Measurements from ENCODE around the gene LATS1.
A peak's percentile ranks its signal among the peaks of the same experiment; 100 is the strongest.
"Not testable (repeated sequence)": the region's sequence is repeated elsewhere in the genome, so short reads cannot be mapped to it uniquely, and the experiment has no call there.

LATS1 gene

GRCh38 chr6:149717588-149718458 lies at the start of gene LATS1:
LATS1 (minus strand) TSS chr6:149718101; CDS start chr6:149702126, 15,975 bp downstream.
- peak; percentile 75 to 78 for DNase-seq

- no peak for DNase-seq
Observed at GRCh38 chr6:149766156-149766769, 48.4 kb upstream of the LATS1 start.

DNA sequence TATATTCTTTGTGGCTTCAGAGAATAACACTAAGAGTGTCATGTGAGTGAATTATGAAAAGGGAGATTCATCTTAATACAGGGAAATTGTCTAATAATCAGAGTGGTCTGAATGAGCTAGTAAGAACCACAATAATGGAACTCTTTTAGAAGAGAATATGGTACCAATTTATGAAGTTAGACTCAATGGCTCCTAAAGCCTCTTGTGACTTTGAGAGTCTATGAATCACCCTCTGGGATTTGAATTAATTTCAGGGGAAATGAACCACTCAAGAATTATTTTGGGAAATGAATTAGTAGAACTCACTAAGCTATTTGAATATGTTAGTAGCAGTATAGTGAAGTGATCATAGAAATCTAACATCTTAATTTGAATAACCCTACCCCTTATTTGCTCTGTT lies 46.0 kb upstream of the LATS1 start:
- DNase-seq: no peak

DNA sequence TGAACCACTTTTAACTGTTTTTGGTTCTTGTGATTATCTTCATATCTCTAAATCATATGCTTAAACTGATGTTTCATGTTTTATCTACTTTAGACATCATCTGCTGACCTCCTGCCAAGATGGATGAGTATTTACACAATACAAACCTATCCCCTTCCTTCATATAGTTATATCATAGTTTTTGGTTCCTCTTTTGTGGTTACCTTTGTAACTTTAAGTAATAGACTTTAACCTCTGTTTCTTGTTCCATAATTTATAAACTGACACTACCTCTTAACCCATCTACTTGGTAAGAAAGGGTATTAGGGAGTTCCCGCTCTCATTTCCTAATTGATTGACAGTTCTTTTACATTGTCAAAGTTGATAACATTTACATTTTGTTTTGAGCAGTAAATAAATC lies 43.5 kb upstream of the LATS1 start:
- DNase-seq: no peak

DNA sequence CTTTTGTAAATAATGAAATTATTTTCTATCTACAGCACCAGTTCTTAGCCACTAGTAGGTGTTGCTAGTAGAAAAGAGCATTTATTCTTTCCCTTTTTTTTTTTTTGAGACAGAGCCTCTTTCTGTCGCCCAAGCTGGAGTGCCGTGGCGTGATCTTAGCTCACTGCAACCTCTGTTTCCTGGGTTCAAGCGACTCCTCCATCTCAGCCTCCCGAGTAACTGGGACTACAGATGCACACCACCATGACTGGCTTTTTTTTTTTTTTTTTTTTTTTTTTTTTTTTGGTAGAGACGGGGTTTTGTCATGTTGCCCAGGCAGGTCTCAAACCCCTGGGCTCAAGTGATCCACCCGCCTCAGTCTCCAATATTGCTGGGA lies 38.3 kb upstream of the LATS1 start:
- no peak for DNase-seq

- DNase-seq: no peak
Observed at GRCh38 chr6:149755300-149756260, 37.7 kb upstream of the LATS1 start.

DNA sequence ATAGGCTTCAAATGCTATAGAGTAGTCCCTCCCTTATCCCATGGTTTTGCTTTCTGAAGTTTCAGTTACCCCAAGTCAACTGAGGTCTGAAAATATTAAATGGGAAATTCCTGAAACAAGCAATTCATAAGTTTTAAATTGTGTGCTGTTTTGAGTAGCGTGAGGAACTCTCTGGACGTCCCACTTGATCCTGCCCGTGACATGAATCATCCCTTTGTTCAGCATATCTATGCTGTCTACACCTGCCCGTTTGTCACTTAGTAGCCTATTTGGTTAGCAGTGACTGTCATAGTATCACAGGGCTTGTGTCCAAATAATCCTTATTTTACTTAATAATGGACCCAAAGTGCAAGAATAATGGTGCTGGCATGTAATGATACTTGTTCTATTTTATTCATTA lies 36.6 kb upstream of the LATS1 start:
- no peak for DNase-seq

DNA sequence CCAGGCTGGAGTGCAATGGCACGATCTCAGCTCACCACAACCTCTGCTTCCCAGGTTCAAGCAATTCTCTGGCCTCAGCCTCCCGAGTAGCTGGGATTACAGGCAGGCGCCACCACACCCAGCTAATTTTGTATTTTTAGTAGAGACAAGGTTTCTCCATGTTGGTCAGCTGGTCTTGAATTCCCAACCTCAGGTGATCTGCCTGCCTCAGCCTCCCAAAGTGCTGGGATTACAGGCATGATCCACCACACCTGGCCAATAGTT lies 35.4 kb upstream of the LATS1 start:
- DNase-seq: not testable (repeated sequence)

DNA sequence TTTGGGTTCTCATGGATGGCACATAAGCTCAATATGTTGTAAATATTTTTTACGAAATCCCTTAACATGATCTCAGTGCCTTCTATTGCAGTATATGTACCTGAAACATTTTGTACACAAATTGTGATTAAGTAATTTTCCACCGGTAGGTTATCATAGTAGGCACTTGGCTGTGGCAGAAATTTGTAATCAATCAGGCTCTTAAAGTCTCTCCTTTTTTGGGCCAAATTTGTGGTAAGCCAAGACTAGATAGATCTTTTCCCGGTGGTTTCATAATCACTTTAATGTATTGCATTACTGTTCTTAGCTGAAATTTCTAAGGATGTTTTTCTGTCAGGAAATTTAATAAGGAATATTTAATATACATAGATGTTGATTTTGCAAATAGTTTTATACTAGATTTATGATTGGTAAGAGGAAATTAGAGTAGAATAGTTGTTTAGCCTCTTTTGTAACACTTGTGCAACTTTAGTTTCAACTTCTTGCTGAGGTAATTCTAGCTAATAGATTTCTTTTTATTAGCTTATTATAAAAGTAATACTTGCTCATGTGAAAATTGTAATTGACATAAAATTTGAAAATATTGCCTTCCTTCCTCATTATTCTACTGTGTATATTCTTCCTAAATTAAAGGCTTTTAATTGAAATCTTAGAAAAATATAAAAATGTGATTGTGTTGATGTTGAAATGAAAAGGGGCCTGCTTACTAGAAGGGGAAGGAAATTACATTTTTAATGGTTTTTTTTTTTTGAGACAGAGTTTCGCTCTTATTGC lies 34.9 kb upstream of the LATS1 start:
- DNase-seq: no peak

GRCh38 chr6:149751920-149752319 lies 34.0 kb upstream of the LATS1 start:
- not testable (repeated sequence) for DNase-seq

DNA sequence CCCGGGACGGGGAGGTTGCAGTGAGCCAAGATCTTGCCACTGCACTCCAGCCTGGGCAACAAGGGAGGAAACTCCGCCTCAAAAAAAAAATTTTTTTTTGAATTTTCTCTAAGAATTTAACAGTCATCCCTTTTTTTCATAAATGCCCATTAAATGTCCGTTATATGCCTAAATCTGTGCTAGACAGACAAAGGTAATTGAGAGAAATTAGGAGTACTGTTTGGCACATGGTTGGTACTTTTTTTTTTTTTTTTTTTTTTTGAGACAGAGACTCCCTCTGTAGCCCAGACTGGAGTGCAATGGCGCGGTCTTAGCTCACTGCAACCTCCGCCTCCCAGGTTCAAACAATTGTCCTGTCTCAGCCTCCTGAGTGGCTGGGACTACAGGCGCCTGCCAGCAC lies 33.3 kb upstream of the LATS1 start:
- no peak for DNase-seq

DNA sequence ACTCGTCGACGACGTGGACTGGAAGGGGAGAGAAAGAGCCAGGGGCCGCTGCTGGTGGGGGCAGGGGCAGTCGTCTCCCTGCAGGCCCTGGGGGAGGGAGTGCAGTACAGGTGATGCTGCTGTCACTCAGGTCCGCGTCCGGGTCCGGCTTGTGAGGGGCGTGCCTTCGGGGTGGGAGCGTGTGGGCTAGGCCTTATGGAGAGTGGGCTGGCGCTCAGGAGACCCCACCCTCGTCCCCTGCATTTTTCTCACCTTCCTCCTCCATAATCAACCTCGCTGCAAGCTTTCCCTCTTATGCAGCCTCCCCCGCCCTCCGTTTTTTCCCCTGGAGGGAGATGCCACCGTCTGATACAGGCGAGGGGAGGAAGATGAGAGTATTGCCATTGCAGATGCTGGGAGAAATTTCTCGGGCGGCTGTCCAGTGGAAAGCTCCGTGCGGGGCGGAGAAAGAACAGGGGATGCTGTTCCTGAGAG lies 32.3 kb upstream of the LATS1 start:
- peak in 1 of 2 experiments; percentile 52 for DNase-seq

- peak; percentile 74 to 78 for DNase-seq
Observed at GRCh38 chr6:149749594-149750135, 31.8 kb upstream of the LATS1 start, which contains the start of gene PCMT1. PCMT1 (plus strand) TSS chr6:149749741; CDS start chr6:149749902, 161 bp downstream.

DNA sequence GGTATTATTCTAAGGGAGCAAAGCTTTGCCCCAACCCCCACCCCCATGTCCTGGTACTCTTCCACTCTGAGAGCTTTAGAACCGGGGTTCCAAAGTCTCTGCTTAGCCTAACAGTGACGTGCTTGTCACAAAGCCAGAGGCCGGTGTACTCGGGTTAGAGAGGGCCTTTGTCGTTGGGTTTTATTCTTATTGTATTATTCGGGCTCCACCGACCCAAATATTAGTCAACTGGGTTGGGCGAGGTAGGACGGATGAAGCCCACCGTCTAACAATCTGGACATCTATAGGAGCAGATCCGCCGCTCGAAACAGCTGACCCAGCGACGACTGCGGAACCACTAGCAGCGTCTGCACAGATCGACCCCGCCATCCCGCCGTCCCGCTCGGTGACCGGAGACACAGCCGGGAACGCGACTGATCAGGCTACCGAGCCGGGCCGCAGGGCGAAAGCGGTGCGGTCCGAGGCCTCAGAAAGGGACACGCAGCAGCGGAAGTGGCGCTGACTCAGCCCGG lies 31.2 kb upstream of the LATS1 start:
- not testable (repeated sequence) for DNase-seq

DNA sequence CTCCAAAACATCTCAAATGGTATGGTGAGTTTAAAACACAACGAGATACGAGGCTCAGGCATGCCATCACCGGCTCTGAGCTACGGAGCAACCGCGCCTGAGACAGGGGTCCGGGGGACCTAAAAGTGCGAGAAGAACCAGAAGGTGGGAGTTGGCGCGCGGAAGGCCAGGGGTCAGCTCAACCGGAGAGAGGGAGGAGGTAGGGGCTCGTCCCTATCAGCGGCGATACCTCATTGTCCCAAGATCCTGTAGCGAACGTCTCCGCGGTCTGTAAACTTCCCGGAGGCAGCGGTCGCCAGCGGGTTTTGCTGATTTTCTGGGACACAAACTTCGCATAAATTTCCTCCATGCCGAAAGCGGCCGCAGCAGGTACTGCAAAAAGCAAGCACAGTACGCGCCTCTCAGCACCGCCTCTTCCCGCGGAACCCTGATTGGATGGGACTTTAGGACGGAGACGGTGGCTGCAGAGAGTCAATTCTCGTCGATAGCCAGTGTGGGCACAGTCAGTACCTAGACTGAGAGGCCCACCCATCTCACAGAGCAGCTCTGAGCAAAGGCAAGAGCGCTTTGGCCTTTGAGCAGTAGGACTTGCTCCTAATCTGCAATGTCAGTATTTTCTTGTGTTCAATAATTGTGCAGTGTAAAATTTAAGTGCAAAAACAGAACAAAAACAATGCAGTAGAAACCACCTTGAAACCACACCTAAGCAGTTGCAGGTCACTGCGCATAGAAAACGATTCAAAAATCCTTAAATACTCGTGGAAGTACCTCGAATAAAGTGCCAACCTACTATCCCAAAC lies 28.4 kb upstream of the LATS1 start, which contains the start of gene NUP43:
Gene NUP43, minus strand, starts transcription at position 383 of the 800 bp plus-strand sequence. Its CDS starts 34 bp downstream, at position 349.
- DNase-seq: peak; percentile 85 to 92

GRCh38 chr6:149745252-149745651 lies 27.4 kb upstream of the LATS1 start:
- DNase-seq: not testable (repeated sequence)

GRCh38 chr6:149734915-149735314 lies 17.0 kb upstream of the LATS1 start:
- no peak for DNase-seq

DNA sequence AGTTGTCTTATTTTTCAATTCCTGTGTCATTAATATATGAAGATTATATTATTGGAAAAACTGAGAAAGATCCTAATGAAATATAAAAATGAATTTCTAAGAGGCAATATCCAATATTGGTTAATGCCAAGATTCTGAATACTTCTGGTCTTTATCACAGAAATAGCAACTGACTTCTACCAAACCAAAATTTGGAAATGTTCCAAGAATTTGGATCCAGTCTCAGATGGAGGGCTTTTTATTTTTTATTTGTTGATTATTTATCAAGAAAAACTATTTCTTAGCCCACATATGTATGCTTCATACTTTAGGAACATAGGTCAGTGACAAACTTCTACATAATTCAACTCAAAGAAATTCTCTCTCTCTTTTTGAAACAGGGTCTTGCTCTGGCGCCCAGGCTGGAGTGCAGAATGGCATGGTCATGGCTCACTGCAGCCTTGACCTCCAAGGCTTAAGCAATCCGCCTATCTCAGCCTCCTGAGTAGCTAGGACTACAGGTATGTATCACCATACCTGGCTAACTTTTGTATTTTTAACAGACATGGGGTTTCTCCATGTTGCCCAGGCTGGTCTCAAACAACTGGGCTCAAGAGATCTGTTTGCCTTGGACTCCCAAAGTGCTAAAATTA lies 15.3 kb upstream of the LATS1 start:
- no peak for DNase-seq

DNA sequence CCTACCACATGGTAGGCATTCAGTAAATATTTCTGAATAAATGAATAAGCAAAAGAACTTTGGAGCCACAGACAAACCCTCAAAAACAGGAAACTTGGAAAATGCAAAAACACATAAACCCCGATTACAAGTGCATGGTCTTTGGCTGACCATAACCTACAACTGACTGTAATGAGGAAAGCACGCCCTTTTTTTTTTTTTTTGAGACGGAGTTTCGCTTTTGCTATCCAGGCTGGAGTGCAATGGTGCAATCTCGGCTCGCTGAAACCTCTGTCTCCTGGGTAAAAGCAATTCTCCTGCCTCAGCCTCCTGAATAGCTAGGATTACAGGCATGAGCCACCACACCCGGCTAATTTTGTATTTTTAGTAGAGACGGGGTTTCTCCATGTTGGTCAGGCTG lies 11.9 kb upstream of the LATS1 start:
- no peak for DNase-seq

DNA sequence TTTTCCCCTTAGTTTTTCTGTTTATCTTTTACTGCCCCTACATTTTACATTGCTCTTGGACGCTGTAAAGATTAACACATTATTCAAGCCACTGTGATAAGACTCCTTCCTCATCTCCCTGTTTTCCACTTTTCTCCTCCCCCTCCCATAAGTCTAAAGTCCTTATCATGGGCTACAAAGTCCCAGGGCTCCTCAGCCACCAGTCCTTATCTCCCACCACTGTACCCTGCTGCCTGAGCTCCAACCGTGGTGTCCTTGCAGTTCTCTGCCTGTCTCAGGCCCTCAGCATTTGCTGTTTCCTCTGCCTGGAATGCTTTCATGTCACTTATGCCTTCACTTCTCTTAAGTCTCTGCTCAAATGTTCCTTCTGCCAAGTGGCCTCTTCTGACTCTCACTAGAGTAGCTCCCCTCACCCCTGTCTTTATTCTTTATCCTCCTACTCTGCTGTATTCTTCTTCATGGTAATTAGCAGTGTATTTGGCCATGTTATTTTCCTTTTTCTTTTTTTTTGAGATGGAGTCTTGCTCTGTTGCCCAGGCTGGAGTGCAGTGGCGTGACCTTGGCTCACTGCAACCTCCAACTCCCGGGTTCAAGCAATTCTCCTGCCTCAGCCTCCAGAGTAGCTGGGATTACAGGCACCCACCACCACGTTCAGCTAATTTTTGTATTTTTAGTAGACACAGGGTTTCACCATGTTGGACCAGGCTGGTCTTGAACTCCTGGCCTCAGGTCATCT lies 10.8 kb upstream of the LATS1 start:
- no peak for DNase-seq

All from NCI-H187 (cell line).